GM12872 (cell line): Measurements from ENCODE around the gene CSNK2A2.

Experiments
- CTCF ChIP-seq: IDR thresholded peaks from 3 replicates; pipeline ENCODE4 v1.5.1; 2011; ENCODE audit warnings: low read depth, mild to moderate bottlenecking, low read length, moderate library complexity; ENCODE audit not compliant: insufficient read depth

Gene CSNK2A2

GRCh38 chr16:58116529-58116928 is 81.4 kb downstream of the CSNK2A2 start:
- no peak for TF ChIP-seq CTCF

- no peak for TF ChIP-seq CTCF
Measured at GRCh38 chr16:58116081-58116480, 81.8 kb downstream of the CSNK2A2 start.

DNA sequence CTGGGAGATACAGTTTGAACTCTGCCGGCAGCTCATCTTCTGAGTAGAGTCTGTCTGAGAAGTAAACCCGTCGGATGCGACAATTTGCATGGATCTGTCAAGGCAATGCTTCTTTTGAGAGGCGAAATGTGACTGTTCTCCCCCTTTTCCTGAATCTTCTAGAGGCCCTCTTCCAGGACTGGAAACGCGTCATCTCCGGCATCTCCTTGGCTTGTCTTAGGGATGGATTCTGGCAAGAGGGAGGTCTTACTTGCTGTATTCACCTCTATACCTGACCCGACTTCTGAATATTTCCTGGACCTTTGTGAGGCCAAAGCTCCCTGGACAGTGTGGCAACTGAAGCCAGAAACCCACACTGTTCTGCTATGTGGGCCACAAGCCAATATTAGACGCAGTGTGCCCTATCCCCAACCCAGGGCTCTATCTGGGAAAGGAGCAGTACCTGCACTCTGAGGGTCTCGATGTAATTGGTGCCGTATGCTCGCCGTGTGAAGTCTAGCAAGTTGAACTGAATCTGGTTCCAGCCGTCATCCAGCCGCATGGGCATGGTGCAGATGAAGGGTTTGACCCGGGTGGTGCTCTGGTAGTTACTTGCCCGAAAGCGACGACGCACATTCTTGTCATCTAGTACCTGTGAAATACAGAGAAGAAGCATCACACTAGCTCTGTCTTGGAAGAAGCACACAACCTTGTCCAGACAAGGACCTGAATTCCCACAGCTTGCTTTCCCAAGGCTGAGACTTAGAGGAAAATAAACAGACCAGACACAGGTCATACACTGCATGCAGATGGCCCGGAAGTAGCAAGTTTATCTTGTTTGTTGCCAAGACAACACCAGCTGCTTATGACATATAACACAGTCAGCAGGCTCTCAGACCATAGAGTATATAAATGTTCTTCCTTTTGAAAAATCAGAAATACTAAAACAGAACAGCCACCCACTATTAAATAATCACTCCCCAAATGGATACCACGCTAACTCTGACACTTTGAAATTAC is 82.8 kb downstream of the CSNK2A2 start:
- no peak for TF ChIP-seq CTCF

DNA sequence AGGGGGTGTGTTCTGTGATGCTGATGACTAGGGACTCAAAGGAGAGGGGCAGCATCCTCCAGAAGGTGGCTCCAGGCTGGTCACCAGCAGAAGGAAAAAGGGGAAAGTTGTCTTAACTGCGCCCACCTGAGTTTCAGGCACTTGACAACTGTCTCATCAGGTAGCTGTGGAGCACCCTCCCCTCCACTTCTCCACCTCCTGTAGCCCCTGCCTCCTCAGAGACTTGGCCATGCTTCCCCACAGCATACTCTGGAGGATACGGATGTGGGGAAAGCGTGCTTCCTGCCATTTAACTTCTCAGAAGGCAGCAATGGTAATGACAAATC is 86.6 kb downstream of the CSNK2A2 start:
- TF ChIP-seq CTCF: no peak

- TF ChIP-seq CTCF: no peak
Measured at GRCh38 chr16:58110571-58111301, 87.2 kb downstream of the CSNK2A2 start.

- no peak for TF ChIP-seq CTCF
Measured at GRCh38 chr16:58109881-58110280, 88.0 kb downstream of the CSNK2A2 start.

DNA sequence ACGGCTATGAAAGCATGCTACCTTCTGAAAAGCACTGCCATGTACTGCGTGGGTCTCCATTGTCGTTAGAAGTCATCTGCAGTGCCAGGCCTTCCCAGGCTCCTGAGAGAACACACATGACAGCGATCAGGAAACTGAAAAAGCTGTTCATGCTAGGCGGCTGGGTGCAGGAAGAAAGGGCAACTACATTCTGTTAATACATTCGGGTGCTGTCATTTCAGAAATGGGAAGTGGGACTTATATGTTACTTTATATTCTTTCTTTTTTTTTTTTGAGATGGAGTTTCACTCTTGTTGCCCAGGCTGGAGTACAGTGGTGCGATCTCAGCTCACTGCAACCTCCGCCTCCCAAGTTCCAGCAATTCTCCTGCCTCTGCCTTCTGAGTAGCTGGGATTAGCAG is 88.6 kb downstream of the CSNK2A2 start:
- TF ChIP-seq CTCF: no peak
